HL-60 (cell line): Measurements from ENCODE around the gene CPN2.

Experiments
- CTCF ChIP-seq: IDR thresholded peaks from one replicate; pipeline ENCODE4 v1.5.1; 2011; ENCODE audit warnings: low read length, control low read depth, inconsistent platforms; ENCODE audit not compliant: insufficient read depth
- POLR2AphosphoS5 ChIP-seq: IDR thresholded peaks from 2 replicates; pipeline ENCODE4 v1.6.1; 2012; ENCODE audit warnings: low read depth
- REST ChIP-seq: IDR thresholded peaks from 2 replicates; pipeline ENCODE4 v1.6.1; 2012; ENCODE audit warnings: low read depth; ENCODE audit not compliant: insufficient replicate concordance

GRCh38 chr3:194351952-194352536 lies 916 bp upstream of the CPN2 start:
- TF ChIP-seq CTCF = no peak
- no peak for TF ChIP-seq REST
- no peak for TF ChIP-seq POLR2AphosphoS5
